GM12875 (cell line): Measurements from ENCODE around the gene UBE2L6.

ENCODE experiments used
- H3K4me3 ChIP-seq: one replicate; pipeline ENCODE4 v1.5.1; 2011; ENCODE audit warnings: low read depth, low read length, control low read depth
- TF ChIP-seq, protein P1 (sequence below): IDR thresholded peaks from 2 replicates; pipeline ENCODE4 v1.5.1; 2011; ENCODE audit warnings: low read depth, mild to moderate bottlenecking, control low read depth, inconsistent platforms, low read length, moderate library complexity, borderline replicate concordance; ENCODE audit not compliant: insufficient read depth

Gene UBE2L6

DNA sequence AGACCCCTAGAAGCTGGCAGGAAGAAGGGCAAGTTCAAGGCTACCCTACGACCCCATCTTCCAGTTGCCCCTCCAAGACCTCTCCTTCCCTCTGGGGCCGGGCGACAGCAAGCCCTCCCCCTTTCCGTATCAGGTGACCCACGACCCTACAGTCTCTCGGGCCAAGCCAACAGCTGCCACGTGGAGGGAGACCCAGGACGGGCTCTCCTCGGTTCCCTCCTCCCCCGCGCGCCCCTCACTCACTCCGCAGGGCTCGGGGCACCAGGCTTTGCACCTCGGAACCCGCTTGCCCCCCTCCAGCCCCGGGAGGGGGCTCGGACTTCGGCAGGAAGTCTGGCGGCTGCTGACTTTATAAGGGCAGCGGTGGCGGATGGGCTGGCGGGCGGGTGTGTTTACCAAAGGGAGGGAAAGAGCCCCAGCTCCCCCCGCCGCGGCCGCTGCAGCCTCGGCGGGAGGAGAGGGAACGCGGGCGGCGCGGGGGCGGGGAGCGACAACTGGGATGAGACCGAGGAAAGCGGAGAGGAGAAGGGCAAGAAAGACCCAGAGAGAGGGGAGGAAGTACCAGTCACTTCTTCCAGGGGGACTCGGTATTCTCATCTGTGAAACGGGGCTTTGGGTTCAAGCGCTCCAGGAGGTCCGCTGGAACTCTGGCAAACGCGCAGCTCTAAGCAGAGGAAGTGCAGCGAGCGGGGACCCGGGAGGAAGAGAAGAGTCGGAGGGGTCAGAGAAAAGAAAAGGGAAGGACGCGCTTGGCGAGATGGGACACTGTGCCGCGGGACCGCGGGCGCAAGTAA is 52.7 kb downstream of the UBE2L6 start:
- TF ChIP-seq, protein P1, sequence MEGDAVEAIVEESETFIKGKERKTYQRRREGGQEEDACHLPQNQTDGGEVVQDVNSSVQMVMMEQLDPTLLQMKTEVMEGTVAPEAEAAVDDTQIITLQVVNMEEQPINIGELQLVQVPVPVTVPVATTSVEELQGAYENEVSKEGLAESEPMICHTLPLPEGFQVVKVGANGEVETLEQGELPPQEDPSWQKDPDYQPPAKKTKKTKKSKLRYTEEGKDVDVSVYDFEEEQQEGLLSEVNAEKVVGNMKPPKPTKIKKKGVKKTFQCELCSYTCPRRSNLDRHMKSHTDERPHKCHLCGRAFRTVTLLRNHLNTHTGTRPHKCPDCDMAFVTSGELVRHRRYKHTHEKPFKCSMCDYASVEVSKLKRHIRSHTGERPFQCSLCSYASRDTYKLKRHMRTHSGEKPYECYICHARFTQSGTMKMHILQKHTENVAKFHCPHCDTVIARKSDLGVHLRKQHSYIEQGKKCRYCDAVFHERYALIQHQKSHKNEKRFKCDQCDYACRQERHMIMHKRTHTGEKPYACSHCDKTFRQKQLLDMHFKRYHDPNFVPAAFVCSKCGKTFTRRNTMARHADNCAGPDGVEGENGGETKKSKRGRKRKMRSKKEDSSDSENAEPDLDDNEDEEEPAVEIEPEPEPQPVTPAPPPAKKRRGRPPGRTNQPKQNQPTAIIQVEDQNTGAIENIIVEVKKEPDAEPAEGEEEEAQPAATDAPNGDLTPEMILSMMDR = no peak

DNA sequence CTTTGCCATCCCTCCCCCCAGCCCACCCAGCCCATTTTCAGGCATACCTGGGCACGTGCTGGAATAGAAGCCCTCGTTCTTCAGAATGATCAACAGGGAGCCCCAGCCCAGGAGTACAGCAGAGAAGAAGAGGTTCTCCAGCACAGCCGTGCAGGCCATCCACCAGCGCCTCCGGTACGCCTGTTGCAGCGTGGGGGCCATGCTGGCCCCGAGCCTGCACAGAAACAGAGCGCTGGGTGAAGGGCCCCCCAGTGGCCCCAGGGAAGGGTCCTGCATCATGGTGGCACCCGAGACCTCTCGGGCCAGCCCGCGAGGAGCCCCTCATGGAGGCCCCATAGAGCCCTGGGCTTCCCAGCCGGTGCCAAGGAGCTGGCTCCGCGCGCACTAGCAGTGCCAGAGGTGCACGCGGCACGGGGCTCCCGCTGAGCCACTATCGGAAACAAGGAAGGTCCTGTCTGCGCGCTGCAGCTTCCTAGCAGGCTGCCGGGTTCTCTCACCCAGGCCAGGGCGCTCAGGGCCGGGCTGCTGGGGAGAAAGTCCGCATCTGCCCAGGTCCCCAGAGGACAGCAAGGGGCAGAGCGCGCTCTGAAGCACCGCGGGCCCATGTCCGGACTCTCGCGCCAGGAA is 53.4 kb downstream of the UBE2L6 start:
- TF ChIP-seq, protein P1 = no peak
- H3K4me3 ChIP-seq = peak overlapping the region; percentile 98

More for the DNA sequence above, 52.7 kb downstream of the UBE2L6 start:
- peak overlapping the region; percentile 98 for H3K4me3 ChIP-seq

DNA sequence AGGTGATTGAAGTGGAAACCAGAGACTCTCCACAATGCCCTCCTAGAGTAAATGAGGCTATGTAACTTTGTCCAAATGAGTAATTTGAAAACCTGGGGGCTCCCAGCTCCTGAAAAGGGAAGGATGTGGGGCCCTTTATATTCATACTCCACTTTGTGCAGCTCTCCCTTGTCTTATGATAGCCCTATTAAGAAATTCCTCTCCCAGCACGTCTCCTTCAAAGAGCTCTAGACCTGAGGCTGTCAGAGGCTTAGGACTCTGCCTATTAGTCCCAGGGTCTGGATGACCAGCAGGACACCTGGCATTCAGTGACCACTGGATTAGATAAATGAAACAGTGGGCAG is 54.0 kb downstream of the UBE2L6 start:
- TF ChIP-seq, protein P1 = no peak
- H3K4me3 ChIP-seq = peak overlapping the region; percentile 98

DNA sequence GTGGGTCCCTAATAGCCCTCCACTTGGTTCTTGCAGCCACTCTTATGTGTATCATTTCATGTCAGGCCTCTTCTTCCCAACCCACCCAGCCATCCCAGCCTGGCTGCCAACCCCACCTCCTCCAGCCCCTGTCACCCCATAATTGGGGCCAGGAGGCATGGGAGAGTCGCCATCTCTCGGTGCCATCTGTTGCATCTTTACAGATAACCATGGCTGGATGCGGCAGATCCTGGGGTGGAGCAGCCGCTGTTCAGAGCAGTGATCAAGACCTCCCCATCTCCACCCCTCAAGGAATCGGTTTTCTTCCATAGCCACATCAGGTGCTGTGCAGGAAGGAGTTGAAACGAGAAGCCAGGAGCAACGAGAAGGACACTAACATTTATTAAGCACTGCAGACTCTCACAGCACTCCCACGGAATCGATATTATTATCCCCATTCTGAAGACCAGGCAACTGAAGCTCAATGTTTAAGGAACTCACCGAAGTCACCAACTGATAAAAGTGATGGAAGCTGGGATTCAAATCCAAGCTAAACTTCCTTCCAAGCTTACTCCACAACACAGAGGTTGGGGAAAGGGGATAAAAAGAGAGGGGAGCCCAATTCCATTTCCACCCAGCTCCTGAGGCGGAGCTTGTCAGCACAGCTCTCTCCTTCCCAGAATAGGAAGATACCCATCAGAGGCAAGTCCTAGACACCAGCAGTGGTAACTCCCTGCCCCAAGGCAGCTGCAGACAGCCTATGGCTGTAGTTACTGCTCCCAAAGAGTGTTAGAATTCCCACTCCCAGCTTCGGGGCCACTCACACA is 54.6 kb downstream of the UBE2L6 start:
- no peak overlapping the region for H3K4me3 ChIP-seq
- TF ChIP-seq, protein P1 = no peak

DNA sequence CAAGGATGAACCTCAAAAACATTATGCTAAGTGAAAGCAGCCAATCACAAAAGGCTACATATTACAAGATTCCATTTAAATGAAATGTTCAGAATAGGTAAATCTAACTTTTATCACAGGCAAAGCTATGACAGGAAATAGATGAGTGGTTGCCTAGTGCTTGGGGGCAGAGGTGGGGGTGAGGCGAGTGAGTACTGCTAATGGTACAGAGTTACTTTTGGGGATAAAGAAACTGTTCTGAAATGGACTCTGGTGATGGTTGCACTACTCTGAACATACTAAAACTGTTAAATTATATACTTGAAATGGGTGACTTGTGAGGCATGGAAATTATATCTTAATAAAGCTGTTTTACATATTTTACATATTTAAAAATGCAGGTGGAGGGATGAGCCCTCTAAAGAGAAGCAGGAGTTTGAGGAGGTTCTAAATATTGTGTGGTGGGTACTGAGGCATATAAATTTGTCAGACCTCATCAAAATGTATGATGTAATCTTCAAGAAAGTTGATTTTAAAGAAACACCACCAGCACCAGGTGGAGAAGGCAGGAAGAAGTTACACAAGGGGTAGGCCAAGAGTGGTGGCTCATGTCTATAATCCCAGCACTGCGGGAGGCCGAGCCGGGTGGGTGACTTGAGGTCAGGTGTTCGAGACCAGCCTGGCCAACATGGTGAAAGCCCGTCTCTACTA is 55.6 kb downstream of the UBE2L6 start:
- TF ChIP-seq, protein P1 = no peak
- no peak overlapping the region for H3K4me3 ChIP-seq

DNA sequence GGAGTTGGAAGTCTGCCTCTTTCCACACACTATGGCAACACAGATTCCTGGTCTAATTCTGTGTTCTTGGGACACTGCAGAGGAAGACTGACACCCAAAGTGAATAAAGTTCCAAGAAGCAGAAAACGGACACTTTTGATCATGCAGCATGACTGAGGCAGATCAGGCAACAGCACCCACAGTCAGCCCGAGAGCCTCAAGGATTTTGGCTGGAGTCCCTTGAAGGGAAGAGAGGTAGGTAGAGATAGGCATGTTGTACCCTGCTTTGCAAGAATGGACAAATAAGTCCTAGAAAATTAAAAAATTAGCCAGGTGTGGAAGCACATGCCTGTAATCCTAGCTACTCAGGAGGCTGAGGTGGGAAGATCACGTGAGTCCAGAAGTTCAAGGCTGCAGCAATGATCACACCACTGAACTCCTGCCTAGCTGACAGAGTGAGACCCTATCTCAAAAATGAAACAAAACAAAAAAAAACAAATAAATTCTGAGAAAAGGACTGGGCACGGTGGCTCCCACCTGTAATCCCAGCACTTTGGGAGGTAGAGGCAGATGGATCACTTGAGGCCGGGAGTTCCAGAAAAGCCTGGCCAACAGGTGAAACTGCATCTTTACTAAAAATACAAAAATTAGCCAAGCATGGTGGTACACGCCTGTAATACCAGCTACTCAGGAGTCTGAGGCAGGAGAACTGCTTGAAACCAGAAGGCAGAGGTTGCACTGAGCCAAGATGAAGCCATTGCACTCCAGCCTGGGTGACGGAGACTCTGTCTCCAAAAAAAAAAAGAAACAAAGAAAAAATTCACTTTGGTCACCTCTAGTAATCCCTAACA is 58.9 kb downstream of the UBE2L6 start:
- no peak overlapping the region for H3K4me3 ChIP-seq
- TF ChIP-seq, protein P1 = no peak
